SKM-1 treated with dmso at 0.1 percent for 144 hours (cell line): ENCODE results near the gene TSPAN15.
"Not testable (repeated sequence)": the region's sequence is repeated elsewhere in the genome, so short reads cannot be mapped to it uniquely, and the experiment has no call there.

ENCODE experiments used
- DNase-seq: peaks from one replicate; lab custom pipeline; 2025; ENCODE audit not compliant: unreplicated experiment; lab: John Stamatoyannopoulos, UW

TSPAN15 gene

GRCh38 chr10:69483963-69484362, 32.7 kb downstream of the TSPAN15 start:
- DNase-seq = peak; percentile 88

- DNase-seq = no peak
Observed at GRCh38 chr10:69484736-69485135, 33.5 kb downstream of the TSPAN15 start.

- no peak for DNase-seq
Observed at GRCh38 chr10:69486922-69487730, 35.9 kb downstream of the TSPAN15 start.

GRCh38 chr10:69488149-69488844, 37.0 kb downstream of the TSPAN15 start:
- DNase-seq = not testable (repeated sequence)

- DNase-seq = not testable (repeated sequence)
Observed at GRCh38 chr10:69488856-69489255, 37.6 kb downstream of the TSPAN15 start.

GRCh38 chr10:69489506-69490090, 38.3 kb downstream of the TSPAN15 start:
- no peak for DNase-seq

GRCh38 chr10:69490876-69491275, 39.6 kb downstream of the TSPAN15 start:
- DNase-seq = no peak

GRCh38 chr10:69491611-69492010, 40.3 kb downstream of the TSPAN15 start:
- no peak for DNase-seq

- no peak for DNase-seq
Observed at GRCh38 chr10:69492091-69492745, 41.0 kb downstream of the TSPAN15 start.

GRCh38 chr10:69492746-69493462, 41.6 kb downstream of the TSPAN15 start:
- no peak for DNase-seq

- no peak for DNase-seq
Observed at GRCh38 chr10:69494626-69495558, 43.6 kb downstream of the TSPAN15 start.

GRCh38 chr10:69495666-69496065, 44.4 kb downstream of the TSPAN15 start:
- DNase-seq = no peak

- DNase-seq = no peak
Observed at GRCh38 chr10:69496352-69497230, 45.3 kb downstream of the TSPAN15 start.

GRCh38 chr10:69497231-69497561, 45.9 kb downstream of the TSPAN15 start:
- DNase-seq = no peak

- DNase-seq = no peak
Observed at GRCh38 chr10:69497611-69498390, 46.5 kb downstream of the TSPAN15 start.

GRCh38 chr10:69498711-69499471, 47.6 kb downstream of the TSPAN15 start:
- no peak for DNase-seq
